GM18873 (cell line): ENCODE measurements around the gene TRAF3.

ENCODE experiments used
- ATAC-seq: cut with Tn5 transposase; IDR thresholded peaks from one replicate; pipeline ENCODE4 v1.9.1; 2021; ENCODE audit warnings: mild to moderate bottlenecking, moderate library complexity, moderate number of reproducible peaks; ENCODE audit not compliant: unreplicated experiment, low FRiP score

Gene TRAF3

DNA sequence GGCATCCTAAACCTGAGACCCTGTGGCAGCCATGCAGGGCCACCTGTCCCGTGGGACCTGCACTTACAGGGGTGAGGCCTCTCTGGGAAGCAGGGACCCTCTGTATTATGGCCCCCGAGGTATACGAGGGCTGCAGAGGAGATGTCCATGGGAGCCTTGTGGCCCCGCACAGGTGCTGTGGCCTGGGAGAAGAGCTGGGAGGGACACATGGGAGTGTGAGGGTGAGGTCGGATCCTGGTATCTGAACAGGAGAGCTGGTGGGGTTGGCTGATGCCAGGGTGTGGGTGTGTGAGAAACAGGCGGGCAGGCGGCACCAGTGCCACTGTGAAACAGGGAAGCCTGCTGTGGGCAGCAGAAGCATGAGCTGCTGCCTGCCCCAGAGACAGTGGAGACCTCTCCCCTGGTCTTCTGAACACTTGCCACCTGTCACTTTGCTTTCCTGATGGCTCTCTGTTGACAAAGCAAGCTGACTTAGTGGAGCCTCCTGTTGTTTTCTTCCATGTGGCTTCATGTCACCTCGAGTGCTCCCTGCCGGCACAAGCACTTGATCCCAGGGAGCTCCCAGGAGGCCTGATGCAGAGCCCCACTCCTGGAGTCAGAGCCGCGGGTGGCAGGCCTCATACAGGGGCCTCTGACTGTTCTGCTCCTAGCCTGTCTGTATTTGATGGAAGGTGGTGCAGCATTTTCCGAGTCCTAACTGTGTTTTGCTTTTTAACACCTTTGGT, 125.4 kb downstream of the TRAF3 start:
- ATAC-seq, result no peak

DNA sequence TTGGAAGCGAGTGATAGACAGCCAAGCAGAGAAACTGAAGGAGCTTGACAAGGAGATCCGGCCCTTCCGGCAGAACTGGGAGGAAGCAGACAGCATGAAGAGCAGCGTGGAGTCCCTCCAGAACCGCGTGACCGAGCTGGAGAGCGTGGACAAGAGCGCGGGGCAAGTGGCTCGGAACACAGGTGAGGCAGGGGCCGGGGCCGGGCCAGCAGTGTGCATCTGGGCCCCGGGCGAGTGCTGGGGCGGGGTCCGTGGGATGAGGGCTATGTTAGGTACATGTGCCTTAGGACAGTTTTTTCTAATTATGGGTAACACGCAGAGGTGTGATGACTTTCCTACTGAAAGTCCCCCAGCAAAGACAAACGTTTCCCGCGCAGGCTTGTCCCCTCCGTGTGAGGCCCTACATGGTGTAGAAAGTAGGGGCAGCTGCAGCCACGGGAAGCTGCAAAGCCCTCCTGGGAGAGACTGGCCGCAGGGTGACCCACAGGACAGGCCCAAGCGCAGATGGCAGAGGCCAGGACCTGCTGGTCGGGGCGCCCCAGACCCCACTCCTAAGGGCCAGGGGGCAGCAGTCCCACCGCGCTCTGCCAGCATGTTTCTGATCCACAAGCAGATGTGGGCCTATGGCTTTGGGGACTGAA, 126.1 kb downstream of the TRAF3 start:
- no peak for ATAC-seq

DNA sequence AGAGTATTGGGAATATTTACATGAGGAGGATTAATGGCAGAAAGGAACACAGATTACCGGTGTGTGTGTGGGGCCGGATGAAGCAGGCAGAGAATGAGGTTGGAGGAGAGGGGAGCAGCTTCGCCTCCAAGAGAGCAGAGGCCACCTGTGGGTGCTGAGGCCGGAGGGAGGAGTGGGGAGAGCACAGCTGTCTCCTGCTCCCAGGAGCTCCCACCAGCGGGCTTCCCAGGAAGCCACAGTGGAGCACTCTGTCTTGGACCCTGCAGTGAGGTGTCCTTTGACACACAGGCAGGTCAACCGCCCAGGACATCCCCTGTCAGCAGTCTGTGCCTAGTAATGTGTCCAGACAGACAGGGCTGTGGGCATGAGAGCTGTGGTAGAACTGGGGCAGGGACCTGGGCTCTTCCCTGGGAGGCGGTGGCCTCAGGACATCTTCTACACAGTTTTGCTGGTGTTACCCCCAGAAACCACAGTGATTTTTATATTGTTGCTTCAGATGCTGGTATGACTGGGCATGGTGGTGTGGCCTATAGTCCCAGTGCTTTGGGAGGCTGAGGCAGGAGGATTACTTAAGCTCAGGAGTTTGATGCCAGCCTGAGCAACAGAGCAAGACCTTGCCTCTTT, 126.8 kb downstream of the TRAF3 start:
- ATAC-seq, result no peak

DNA sequence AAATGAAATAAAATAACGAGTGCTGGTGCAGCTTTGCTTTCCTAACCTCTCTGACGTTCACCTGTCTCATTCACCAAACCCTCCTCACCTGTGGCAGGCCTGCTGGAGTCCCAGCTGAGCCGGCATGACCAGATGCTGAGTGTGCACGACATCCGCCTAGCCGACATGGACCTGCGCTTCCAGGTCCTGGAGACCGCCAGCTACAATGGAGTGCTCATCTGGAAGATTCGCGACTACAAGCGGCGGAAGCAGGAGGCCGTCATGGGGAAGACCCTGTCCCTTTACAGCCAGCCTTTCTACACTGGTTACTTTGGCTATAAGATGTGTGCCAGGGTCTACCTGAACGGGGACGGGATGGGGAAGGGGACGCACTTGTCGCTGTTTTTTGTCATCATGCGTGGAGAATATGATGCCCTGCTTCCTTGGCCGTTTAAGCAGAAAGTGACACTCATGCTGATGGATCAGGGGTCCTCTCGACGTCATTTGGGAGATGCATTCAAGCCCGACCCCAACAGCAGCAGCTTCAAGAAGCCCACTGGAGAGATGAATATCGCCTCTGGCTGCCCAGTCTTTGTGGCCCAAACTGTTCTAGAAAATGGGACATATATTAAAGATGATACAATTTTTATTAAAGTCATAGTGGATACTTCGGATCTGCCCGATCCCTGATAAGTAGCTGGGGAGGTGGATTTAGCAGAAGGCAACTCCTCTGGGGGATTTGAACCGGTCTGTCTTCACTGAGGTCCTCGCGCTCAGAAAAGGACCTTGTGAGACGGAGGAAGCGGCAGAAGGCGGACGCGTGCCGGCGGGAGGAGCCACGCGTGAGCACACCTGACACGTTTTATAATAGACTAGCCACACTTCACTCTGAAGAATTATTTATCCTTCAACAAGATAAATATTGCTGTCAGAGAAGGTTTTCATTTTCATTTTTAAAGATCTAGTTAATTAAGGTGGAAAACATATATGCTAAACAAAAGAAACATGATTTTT, 128.2 kb downstream of the TRAF3 start:
- ATAC-seq, result no peak

DNA sequence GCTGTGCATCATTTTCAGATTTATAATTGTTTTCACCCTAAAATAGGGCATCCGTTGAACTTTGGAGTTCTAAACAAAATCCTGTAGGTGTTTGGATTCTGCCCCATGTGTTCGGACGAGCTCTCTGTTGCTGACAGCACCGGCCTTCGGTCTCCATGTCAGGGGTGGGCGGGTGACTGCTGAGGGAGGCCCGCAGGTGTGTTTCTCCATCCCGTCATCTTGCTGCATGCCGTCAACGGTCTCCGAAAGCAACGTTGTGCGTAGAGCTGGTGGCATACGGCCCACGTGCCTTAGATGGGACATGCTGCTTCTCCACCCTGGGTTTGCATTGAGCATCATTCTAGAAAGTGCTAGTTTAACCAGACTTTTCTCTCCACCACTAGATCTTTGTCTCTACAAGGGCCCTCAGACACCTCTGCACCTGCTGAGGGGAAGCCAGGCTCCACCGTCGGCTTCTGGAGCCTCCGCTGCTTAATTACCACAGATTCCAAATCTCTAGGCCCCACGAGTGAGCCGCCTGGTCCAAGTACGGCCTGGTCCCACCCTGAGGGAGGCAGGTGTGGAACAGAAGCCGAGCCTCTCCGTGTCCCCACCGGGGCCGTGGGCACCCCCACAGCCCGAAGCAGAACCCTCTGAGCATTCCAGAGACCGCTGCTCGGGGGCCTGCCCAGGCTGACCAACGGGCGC, 129.5 kb downstream of the TRAF3 start:
- ATAC-seq, result no peak

DNA sequence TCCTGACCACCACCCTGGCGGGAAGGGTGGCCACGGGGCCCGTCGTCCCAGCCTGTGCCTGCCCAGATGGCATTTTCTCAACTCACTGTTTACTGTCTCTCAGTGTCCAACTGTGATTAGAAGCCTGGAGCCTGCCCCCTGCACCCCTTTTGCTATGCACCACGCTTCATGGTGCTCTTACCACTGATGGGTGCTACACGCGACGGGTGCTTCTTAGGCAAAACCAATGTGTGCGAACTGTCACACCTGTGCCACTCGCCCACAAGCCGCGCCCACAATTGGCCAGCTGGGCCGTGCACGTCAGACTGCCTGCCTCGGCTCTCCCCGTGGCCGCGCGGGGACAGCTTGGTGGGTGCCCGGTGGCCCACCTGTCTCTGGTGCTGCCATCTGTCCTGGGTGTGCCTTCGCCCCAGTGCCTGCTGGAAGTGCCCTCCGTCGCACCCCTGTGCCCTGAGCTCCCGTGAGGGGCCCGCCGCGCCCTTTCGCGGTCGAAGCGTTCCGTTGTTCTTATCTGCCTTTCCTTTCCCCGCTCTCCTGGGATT, 130.1 kb downstream of the TRAF3 start:
- ATAC-seq, result no peak

DNA sequence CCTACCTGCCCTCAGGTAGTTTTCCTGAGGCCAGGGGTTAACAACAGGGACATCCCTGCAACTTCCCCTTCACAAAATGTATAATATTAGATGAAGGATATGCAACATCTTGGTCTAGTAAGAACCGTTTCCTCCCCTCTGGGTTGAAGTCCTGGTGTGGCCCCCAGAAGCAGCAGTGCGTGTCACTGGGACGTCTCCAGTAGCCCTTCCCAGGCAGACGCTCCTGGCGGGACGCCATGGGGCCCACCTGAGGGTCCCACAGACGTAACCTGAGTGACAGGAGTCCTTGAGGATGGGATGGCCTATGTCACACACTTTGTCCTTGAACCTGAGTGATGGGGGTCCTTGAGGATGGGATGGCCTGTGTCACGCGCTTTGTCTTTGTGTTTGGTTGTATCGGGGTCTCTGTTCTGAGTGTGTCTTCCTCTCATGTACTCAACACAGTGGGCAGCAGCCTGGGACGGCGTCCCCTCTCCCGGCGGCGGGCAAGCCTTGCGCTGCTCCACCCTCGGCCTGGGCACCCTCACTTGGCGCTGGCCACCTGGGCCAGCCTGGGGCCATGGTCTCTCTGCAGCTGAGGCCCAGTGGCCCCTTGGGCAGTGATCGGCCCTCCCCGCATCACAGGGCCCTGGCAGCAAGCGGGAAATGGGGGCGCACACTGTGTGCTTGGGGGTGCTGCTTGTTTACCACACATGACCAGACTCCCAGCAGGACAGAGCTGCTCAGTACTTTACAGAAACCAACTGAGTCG, 130.9 kb downstream of the TRAF3 start:
- ATAC-seq, result no peak

DNA sequence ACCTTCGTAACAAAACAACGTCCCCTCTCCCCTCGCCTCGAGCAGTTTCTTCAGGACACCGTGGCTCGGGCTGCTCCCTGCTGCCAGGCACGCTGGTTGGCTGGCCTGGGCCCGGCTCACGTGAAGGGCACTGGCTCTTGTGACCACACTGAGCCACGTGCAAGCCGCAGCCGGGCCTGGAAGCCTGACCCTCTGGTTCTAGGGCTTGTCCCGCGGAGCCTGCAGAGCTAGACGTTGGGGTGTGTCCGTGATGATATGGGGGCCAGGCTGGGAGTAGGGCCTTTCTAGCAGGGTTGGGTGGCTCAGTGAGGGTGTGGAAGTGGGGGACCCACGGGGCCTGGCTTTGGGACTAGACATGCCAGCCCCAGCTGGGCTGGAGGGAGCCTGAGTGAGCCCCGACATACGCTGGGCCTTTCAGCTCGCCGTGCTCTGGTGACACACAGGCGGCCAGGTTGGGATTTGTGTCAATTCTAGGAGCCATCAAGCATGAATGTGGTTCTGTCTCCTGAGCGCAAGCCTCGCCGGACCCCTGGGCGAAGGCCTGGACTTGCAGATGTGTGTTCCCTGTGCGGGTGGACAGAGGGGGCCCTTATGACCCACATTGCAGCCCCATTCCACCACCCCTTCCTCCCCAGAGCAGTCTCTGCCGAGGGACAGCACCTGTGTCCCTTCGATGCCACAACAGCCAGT, 131.7 kb downstream of the TRAF3 start:
- no peak for ATAC-seq

DNA sequence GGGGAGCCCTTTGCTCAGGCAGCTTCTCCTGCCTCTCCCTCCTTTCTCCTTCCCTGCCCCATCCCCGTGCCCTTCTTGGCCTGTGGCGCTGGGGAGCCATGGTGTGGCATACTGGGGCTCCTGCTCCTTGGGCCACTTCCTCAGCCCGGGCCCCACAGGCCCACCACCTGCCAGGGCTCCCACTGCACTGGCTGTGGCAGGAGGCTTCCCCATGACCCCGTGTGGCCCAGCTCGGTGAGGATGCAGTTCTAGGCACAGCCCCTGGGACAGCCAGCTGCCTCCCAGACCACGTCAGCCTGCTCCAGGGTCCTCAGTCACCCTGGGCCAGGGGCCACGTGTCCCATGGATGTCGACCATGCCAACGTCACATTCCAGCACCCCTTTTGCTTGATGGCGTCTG, 132.2 kb downstream of the TRAF3 start:
- no peak for ATAC-seq

DNA sequence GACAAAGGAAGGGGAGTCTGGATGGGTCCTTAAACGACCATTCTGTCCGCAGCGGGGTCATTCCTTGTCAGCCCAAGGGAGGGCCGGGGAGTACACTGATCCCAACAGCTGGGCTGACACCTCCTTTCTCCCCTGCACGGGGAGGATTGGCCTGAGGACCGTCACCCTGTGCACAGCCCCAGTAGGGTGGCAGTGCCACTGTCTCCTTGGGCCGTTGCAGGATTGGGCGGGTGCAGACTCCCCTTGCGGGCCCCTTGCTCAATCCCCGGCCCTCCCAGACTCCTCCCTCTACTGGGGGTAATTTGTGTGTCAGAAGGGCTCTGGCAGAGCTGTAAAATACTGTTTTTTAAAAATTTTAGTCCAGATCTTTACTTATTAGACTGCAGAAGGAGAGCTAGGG, 132.7 kb downstream of the TRAF3 start:
- ATAC-seq, result no peak

DNA sequence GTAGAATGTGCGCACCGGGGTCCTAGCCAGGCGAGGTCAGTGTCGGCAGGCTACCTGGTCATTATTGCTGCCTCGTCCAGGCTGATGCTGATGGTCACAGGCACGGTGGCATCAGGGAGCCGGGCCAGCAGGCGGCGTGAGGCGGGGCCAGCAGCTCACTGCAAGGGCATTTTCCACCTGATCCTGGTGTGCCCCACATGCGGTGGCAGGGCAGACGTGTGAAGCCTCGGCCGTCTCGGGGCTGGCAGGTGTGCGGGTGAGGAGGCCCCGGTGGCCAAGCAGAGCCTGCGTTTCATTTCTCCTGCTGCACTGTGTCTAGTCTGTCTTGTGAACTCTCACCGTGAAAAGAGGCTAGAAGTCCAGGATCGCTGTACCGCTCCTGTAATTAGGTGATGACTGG, 133.2 kb downstream of the TRAF3 start:
- ATAC-seq, result no peak

DNA sequence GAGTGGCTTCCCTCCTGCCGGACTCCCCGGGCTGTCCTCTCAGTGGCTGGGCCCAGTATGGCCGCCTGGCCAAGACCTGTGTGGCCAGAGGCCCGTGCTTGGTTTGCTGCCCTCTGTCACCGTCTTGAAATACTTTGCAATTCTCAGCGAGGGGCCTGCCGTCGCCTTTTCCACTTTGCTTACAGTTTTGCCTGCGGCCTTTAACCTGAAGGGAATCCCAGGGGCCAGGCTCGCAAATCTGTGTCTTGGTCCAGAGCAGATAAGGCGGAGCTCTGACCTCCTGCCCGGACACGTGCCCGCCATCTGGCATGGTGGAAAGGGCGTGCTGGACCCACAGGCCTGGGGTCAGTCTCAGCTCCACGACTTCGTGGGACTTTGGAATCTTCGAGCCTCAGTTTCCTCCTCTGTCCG, 134.3 kb downstream of the TRAF3 start:
- no peak for ATAC-seq

DNA sequence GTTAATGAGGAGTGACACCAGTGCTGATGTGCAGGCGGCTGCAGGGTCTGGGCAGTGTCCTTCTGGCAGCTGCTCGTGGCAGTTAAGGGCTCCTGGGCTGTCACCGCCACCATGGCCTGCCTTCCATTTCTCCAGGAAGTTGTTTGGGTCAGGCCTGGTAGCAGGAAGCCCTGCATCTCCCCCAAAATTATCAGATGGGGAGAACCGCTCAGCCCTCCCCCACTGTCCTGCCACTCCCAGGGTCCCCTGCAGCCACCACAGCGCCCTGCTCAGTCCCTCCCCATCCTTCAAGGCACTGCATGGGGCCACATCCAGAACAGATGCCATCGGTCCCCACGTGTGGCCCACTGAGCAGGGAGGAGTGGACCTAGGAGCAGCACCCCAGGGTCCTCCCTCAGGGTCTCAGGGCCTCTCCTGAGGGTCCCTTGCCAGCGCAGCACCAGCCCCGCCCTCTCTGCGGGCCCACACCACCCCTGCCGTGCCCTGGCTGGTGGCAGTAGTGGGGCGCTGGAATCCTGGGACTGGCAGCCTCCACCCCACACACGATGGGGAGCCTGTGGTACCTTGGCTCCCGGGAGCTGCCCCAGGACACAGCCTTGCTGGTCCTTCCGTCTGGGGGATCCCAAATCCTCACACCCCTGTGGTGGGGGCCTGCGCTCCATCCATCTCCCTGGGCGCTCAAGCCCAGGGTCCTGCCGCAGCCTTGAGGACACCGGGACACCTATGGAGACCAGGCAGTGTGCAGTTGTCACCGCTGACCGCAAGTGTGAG, 134.9 kb downstream of the TRAF3 start:
- ATAC-seq, result no peak

DNA sequence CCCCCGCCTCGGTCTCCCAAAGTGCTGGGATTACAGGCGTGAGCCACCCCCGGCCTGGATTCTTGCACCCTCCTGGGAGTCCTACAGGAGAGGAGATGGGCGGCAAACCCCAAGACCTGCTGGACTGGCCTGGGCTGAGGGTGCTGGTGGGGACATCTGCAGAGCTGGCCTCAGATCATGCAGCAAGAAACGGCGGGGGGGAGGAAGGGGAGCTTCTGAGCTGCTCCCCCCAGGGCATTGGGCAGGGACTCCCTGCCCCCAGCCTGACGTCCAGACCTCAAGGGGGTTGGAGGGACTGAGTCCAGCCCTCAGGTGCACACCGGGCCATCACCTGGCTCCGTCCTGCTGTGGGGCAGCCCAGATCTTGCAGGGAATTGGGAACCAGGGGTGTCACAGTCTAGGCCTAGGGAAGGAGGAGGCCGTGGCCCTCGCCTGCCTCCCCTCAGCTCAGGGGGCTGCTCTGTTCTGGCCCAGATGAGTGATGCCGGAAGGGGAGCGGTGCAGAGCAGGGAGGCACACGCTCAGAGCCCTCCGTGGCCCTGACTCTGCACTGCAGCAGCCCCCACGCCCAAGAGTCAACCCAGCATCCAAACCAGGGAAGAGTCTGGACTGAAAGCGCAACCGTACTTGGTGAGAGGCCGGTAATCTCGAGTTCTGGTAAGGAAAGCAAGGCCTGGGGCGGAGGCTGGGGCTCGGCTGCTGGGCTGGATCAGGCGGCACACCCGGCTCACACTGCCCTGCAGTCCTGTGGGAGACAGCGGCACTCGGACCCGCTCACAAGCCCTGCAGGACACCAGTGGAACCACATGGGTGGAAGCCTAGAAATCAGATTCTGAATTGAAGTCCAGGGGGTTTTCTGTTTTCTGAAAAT, 136.3 kb downstream of the TRAF3 start:
- no peak for ATAC-seq

DNA sequence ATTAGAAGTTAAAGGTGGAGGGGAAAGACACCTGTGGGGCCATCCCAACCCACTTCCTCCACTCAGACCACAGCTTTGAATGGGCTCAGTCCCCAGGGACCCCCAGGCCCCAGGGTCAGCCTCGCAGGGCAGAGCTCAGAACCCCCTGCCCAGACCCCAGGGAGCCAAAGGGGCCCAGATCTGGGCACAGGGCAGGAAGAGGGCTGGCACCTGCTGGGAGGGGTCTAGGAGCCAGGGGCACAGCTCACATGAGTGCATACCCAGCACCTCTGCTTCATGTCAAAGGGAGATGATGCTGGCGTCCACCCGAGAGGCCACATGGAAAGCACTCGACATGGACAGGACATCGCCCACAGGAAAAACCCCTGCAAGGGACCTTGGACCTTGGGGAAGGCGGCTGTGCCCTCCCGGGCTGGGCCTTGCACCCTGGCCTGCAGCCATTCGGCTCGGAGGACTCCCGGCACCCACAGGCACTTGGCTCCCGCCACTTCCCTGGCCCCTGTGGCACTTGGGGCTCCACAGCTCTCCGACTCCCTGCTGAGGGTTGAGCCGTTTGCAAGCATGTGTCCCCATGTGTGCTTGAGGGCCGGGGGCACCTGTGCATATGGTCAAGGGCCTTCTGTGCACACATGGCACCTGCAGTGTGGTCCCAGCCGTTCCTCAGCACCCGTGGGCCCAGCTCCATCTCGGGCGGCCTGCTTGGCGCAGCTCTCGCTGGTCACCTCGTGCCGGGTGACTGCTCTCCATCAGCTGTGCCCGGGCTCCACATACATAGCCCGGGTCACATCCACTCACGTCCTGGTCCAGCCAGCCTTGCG, 137.4 kb downstream of the TRAF3 start:
- no peak for ATAC-seq
